Forelimb muscle (tissue), 1 donor: ENCODE data around the gene C15orf39. TPM values are rescaled to one million over a fixed set of nuclear protein-coding genes. Genes with fewer than 3 reads are reported as not detected.
"Not testable (repeated sequence)": the region's sequence is repeated elsewhere in the genome, so short reads cannot be mapped to it uniquely, and the experiment has no call there.

ENCODE experiments used
- DNase-seq: peaks from one replicate; pipeline ENCODE4 v3.0.0-alpha.2; 2013; ENCODE audit warnings: low read depth
- polyA plus RNA-seq: library from polyadenylated mRNA; unstranded; fragments of 120-200 nt; gene quantifications from one replicate; pipeline ENCODE4 v1.2.1, GENCODE V29; 2013; ENCODE audit not compliant: insufficient read length

C15orf39 gene
- polyA plus RNA-seq, 1 donor, result 8.0 TPM

- DNase-seq, result no peak
Observed at GRCh38 chr15:75211436-75212199, 9.9 kb downstream of the C15orf39 start.

- DNase-seq, result no peak
Observed at GRCh38 chr15:75212200-75212858, 10.6 kb downstream of the C15orf39 start.

- DNase-seq, result no peak
Observed at GRCh38 chr15:75213212-75213767, 11.6 kb downstream of the C15orf39 start.

GRCh38 chr15:75213768-75214221, 12.1 kb downstream of the C15orf39 start:
- DNase-seq, result no peak

GRCh38 chr15:75214293-75215096, 12.8 kb downstream of the C15orf39 start:
- no peak for DNase-seq

GRCh38 chr15:75215107-75216004, 13.7 kb downstream of the C15orf39 start:
- DNase-seq, result no peak

GRCh38 chr15:75217012-75217411, 15.3 kb downstream of the C15orf39 start:
- DNase-seq, result no peak

GRCh38 chr15:75217574-75217973, 15.9 kb downstream of the C15orf39 start:
- DNase-seq, result not testable (repeated sequence)

GRCh38 chr15:75219507-75219929, 17.8 kb downstream of the C15orf39 start:
- not testable (repeated sequence) for DNase-seq

GRCh38 chr15:75223688-75224087, 22.0 kb downstream of the C15orf39 start:
- DNase-seq, result no peak

- no peak for DNase-seq
Observed at GRCh38 chr15:75224281-75224680, 22.6 kb downstream of the C15orf39 start.

GRCh38 chr15:75225102-75225836, 23.6 kb downstream of the C15orf39 start:
- not testable (repeated sequence) for DNase-seq

- DNase-seq, result no peak
Observed at GRCh38 chr15:75225951-75226732, 24.5 kb downstream of the C15orf39 start.

- not testable (repeated sequence) for DNase-seq
Observed at GRCh38 chr15:75227112-75227511, 25.4 kb downstream of the C15orf39 start.

GRCh38 chr15:75227663-75228280, 26.1 kb downstream of the C15orf39 start:
- DNase-seq, result no peak

GRCh38 chr15:75228787-75229186, 27.1 kb downstream of the C15orf39 start:
- DNase-seq, result no peak

- DNase-seq, result no peak
Observed at GRCh38 chr15:75229191-75230015, 27.7 kb downstream of the C15orf39 start.

- DNase-seq, result no peak
Observed at GRCh38 chr15:75230016-75230343, 28.3 kb downstream of the C15orf39 start.
